Neural cell (in vitro differentiated cells): ENCODE measurements around the gene DMXL2.

Experiments
- EZH2 ChIP-seq: fragments of 200-600, 300-800 bp; shearing (Covaris generic), sonication (generic); IDR thresholded peaks from 2 replicates; pipeline ENCODE4 v1.6.1; 2014; ENCODE audit warnings: antibody characterized with exemption, low read length, borderline replicate concordance, mild to moderate bottlenecking; ENCODE audit not compliant: insufficient read depth, poor library complexity, severe bottlenecking
- POLR2AphosphoS5 ChIP-seq: IDR thresholded peaks from 2 replicates; pipeline ENCODE4 v1.6.1; 2012
- RAD21 ChIP-seq: fragments of 450-650 bp; conservative IDR thresholded peaks from 2 replicates; pipeline ENCODE4 v1.6.1; 2014; ENCODE audit warnings: antibody characterized with exemption, mild to moderate bottlenecking, moderate library complexity
- REST ChIP-seq: IDR thresholded peaks from 2 replicates; pipeline ENCODE4 v1.6.1; 2012; ENCODE audit warnings: borderline replicate concordance
- SMC3 ChIP-seq: fragments of 450-650 bp; conservative IDR thresholded peaks from 2 replicates; pipeline ENCODE4 v1.6.1; 2014; ENCODE audit warnings: antibody characterized with exemption, mild to moderate bottlenecking, moderate library complexity; ENCODE audit not compliant: poor library complexity
- TF ChIP-seq, protein P1 (sequence below): fragments of 450-650 bp; IDR thresholded peaks from 2 replicates; pipeline ENCODE4 v1.5.1; 2014; ENCODE audit warnings: antibody characterized with exemption, mild to moderate bottlenecking, moderate library complexity; ENCODE audit not compliant: poor library complexity, severe bottlenecking

GRCh38 chr15:51460796-51461195, 161.8 kb downstream of the DMXL2 start:
- TF ChIP-seq, protein P1, sequence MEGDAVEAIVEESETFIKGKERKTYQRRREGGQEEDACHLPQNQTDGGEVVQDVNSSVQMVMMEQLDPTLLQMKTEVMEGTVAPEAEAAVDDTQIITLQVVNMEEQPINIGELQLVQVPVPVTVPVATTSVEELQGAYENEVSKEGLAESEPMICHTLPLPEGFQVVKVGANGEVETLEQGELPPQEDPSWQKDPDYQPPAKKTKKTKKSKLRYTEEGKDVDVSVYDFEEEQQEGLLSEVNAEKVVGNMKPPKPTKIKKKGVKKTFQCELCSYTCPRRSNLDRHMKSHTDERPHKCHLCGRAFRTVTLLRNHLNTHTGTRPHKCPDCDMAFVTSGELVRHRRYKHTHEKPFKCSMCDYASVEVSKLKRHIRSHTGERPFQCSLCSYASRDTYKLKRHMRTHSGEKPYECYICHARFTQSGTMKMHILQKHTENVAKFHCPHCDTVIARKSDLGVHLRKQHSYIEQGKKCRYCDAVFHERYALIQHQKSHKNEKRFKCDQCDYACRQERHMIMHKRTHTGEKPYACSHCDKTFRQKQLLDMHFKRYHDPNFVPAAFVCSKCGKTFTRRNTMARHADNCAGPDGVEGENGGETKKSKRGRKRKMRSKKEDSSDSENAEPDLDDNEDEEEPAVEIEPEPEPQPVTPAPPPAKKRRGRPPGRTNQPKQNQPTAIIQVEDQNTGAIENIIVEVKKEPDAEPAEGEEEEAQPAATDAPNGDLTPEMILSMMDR: no peak
- no peak for TF ChIP-seq POLR2AphosphoS5
- TF ChIP-seq EZH2: no peak
- TF ChIP-seq RAD21: no peak
- no peak for TF ChIP-seq REST
- no peak for TF ChIP-seq SMC3
